Lower leg skin (tissue), 3 donors: ENCODE measurements around the gene RPSA.

Experiments
- CTCF ChIP-seq, 3 donors: fragments of 450-650 bp; IDR thresholded peaks; one replicate each; pipeline ENCODE4 v1.5.1; 2016; ENCODE audit warnings: antibody characterized with exemption in 3 of 3, mild to moderate bottlenecking in 3 of 3, moderate library complexity in 2 of 3
- POLR2A ChIP-seq, 2 donors: fragments of 450-650 bp; IDR thresholded peaks; one replicate each; pipeline ENCODE4 v1.6.1; 2016 to 2017; ENCODE audit warnings: antibody characterized with exemption in 2 of 2, mild to moderate bottlenecking in 1 of 2, moderate library complexity in 1 of 2

GRCh38 chr3:39435006-39435748, 28.7 kb downstream of the RPSA start:
- TF ChIP-seq CTCF (IDR thresholded peaks at IDR 0.05) (no peak), POLR2A (IDR thresholded peaks at IDR 0.05) (no peak)
